Calu3 (cell line): Measurements from ENCODE around the gene LSAMP. TPM values are rescaled to one million over a fixed set of nuclear protein-coding genes. Genes with fewer than 3 reads are reported as not detected.

ENCODE experiments used
- BruUV-seq: library from RNA; stranded (reverse); fragments of 400-500 nt; replicated peaks from 2 replicates; lab custom pipeline; 2021; lab: Mats Ljungman, UMichigan
- CTCF ChIA-PET: fragments of 300-600 bp; sonication (Branson Sonifier 250); formaldehyde crosslinking; loops from one replicate; lab custom pipeline; 2022; ENCODE audit warnings: antibody characterized with exemption; lab: Charles Lee
- DNase-seq: peaks from one replicate; pipeline ENCODE4 v3.0.0; 2022
- H3K27ac Mint-ChIP-seq: one replicate; pipeline ENCODE4 v1.8.0; 2022; ENCODE audit warnings: mixed read lengths; ENCODE audit not compliant: unreplicated experiment
- H3K27me3 Mint-ChIP-seq: one replicate; pipeline ENCODE4 v1.8.0; 2022; ENCODE audit warnings: mixed read lengths; ENCODE audit not compliant: unreplicated experiment
- H3K36me3 Mint-ChIP-seq: one replicate; pipeline ENCODE4 v1.8.0; 2022; ENCODE audit warnings: mild to moderate bottlenecking, moderate library complexity, mixed read lengths; ENCODE audit not compliant: insufficient read depth, unreplicated experiment
- H3K4me1 Mint-ChIP-seq: one replicate; pipeline ENCODE4 v1.8.0; 2022; ENCODE audit warnings: mild to moderate bottlenecking, low read depth, mixed read lengths; ENCODE audit not compliant: unreplicated experiment
- H3K4me3 Mint-ChIP-seq: one replicate; pipeline ENCODE4 v1.8.0; 2022; ENCODE audit warnings: mild to moderate bottlenecking, low read depth, moderate library complexity, mixed read lengths; ENCODE audit not compliant: unreplicated experiment
- H3K9me3 Mint-ChIP-seq: one replicate; pipeline ENCODE4 v1.8.0; 2022; ENCODE audit warnings: low read depth, mixed read lengths; ENCODE audit not compliant: unreplicated experiment
- CTCF ChIP-seq: fragments of 200-600 bp; IDR thresholded peaks from one replicate; pipeline ENCODE4 v1.8.0; 2022; ENCODE audit warnings: antibody characterized with exemption; ENCODE audit not compliant: unreplicated experiment
- intact Hi-C: fragments of 100-400 bp; cut with micrococcal nuclease; formaldehyde crosslinking; loops from one replicate; pipeline ENCODE4 v1.10.0; 2022; ENCODE audit not compliant: unreplicated experiment
- total RNA-seq: library from RNA; stranded (reverse); gene quantifications from 2 replicates; pipeline ENCODE4 v1.2.3, GENCODE V29; 2022

LSAMP gene
- total RNA-seq, 1 experiment from 2014 or later: 0.90 TPM

GRCh38 chr3:116052602-116053001, 392.7 kb downstream of the LSAMP start:
- no peak overlapping the region for H3K27ac Mint-ChIP-seq
- no peak for DNase-seq
- CTCF ChIA-PET: interaction anchor here (0.8 kb wide), 1 partner anchor 31 kb away, joined by 5 read pairs; no protein-coding TSS in a partner anchor
- no peaks in the 10 kb centered on the region for H3K27me3 Mint-ChIP-seq
- no peak overlapping the region for H3K4me3 Mint-ChIP-seq
- intact Hi-C loops: no loop called here
- BruUV-seq: no TSS peak
- no peaks in the 10 kb centered on the region for H3K36me3 Mint-ChIP-seq
- no peaks in the 10 kb centered on the region for H3K9me3 Mint-ChIP-seq
- no peaks in the 10 kb centered on the region for H3K4me1 Mint-ChIP-seq
- no peak for TF ChIP-seq CTCF

- TF ChIP-seq CTCF: no peak
Measured at GRCh38 chr3:116051586-116051985, 393.7 kb downstream of the LSAMP start.

GRCh38 chr3:116051040-116051439, 394.2 kb downstream of the LSAMP start:
- Mint-ChIP-seq H3K9me3 (no peaks in the 10 kb centered on the region), H3K27me3 (no peaks in the 10 kb centered on the region), H3K4me1 (no peaks in the 10 kb centered on the region), H3K4me3 (no peak overlapping the region), H3K36me3 (no peaks in the 10 kb centered on the region), H3K27ac (no peak overlapping the region)
- DNase-seq: no peak
- CTCF ChIA-PET: no interaction called here
- no peak for TF ChIP-seq CTCF
- intact Hi-C loops: no loop called here
- no TSS peak for BruUV-seq

More at GRCh38 chr3:116051586-116051985, 393.7 kb downstream of the LSAMP start:
- Mint-ChIP-seq H3K36me3 (no peaks in the 10 kb centered on the region), H3K27me3 (no peaks in the 10 kb centered on the region), H3K4me3 (no peak overlapping the region), H3K9me3 (no peaks in the 10 kb centered on the region), H3K4me1 (no peaks in the 10 kb centered on the region), H3K27ac (no peak overlapping the region)
- no TSS peak for BruUV-seq
- intact Hi-C loops: no loop called here
- CTCF ChIA-PET: no interaction called here
- no peak for DNase-seq

GRCh38 chr3:116050311-116050915, 394.9 kb downstream of the LSAMP start:
- no TSS peak for BruUV-seq
- Mint-ChIP-seq H3K9me3 (no peaks in the 10 kb centered on the region), H3K27me3 (no peaks in the 10 kb centered on the region), H3K36me3 (no peaks in the 10 kb centered on the region), H3K27ac (no peak overlapping the region), H3K4me1 (no peaks in the 10 kb centered on the region), H3K4me3 (no peak overlapping the region)
- CTCF ChIA-PET: no interaction called here
- no peak for DNase-seq
- intact Hi-C loops: no loop called here
- no peak for TF ChIP-seq CTCF
